H1 (cell line): Measurements from ENCODE around the gene GLMP. TPM values are rescaled to one million over a fixed set of nuclear protein-coding genes. Genes with fewer than 3 reads are reported as not detected.

Source experiments
- CTCF ChIA-PET: fragments of 300-600 bp; sonication (Branson Sonifier 250); formaldehyde crosslinking; loops from one replicate; lab custom pipeline; 2021; ENCODE audit not compliant: partially characterized antibody; lab: Charles Lee
- POLR2A ChIA-PET: fragments of 300-600 bp; sonication (Branson Sonifier 250); formaldehyde crosslinking; loops from one replicate; lab custom pipeline; 2021; ENCODE audit warnings: inconsistent platforms; ENCODE audit not compliant: partially characterized antibody; lab: Charles Lee
- DNase-seq, 2 experiments: peaks; one replicate each; pipeline versions ENCODE4 v3.0.0 to v3.0.0-alpha.2; 2010 to 2022; ENCODE audit warnings: low spot score in 2 of 2, low read depth in 1 of 2, mixed read lengths in 1 of 2
- FAIRE-seq: peaks from 2 replicates; lab custom pipeline; 2011; peaks lifted over from hg19 to GRCh38; lab: Jason Lieb, UNC
- H2AFZ ChIP-seq: 2 replicates; pipeline ENCODE4 v1.8.1; 2012; ENCODE audit warnings: low read length, inconsistent platforms
- H2AK5ac ChIP-seq: 2 replicates; pipeline ENCODE4 v1.6.1; 2013; ENCODE audit warnings: low read depth, low read length
- H2BK120ac ChIP-seq: replicated peaks from 2 replicates; pipeline ENCODE3; 2013; ENCODE audit warnings: low read depth, low read length, inconsistent platforms
- H2BK12ac ChIP-seq: 2 replicates; pipeline ENCODE4 v1.6.1; 2013; ENCODE audit warnings: low read depth, low read length
- H2BK15ac ChIP-seq: 2 replicates; pipeline ENCODE4 v1.6.1; 2013; ENCODE audit warnings: low read length
- H2BK20ac ChIP-seq: 2 replicates; pipeline ENCODE4 v1.6.1; 2013; ENCODE audit warnings: low read length
- H2BK5ac ChIP-seq: 2 replicates; pipeline ENCODE4 v1.6.1; 2013; ENCODE audit warnings: low read depth, low read length
- H3K14ac ChIP-seq: 2 replicates; pipeline ENCODE4 v1.6.1; 2013; ENCODE audit warnings: inconsistent platforms; ENCODE audit not compliant: insufficient read length
- H3K18ac ChIP-seq: 2 replicates; pipeline ENCODE4 v1.6.1; 2013; ENCODE audit warnings: low read length; ENCODE audit errors: extremely low read depth
- H3K23ac ChIP-seq: 2 replicates; pipeline ENCODE4 v1.6.1; 2013; ENCODE audit warnings: inconsistent platforms; ENCODE audit not compliant: insufficient read length
- H3K23me2 ChIP-seq: 2 replicates; pipeline ENCODE4 v1.6.1; 2013; ENCODE audit warnings: low read depth, low read length
- H3K27ac ChIP-seq: 2 replicates; pipeline ENCODE4 v1.6.1; 2011; ENCODE audit warnings: low read depth, low read length, inconsistent platforms
- H3K27me3 ChIP-seq, 4 experiments: replicated peaks in 1 of 4; 1 replicate in 1 of 4; 2 replicates in 3 of 4; pipeline versions ENCODE4 v1.6.1 to v1.8.1; 2011 to 2013; ENCODE audit warnings: low read length in 3 of 4, mild to moderate bottlenecking in 3 of 4, inconsistent platforms in 2 of 4, mixed read lengths in 2 of 4, moderate library complexity in 1 of 4; ENCODE audit not compliant: control insufficient read depth in 3 of 4, insufficient read depth in 3 of 4; ENCODE audit errors: extremely low read depth in 1 of 4
- H3K36me3 ChIP-seq, 4 experiments: 2 replicates each; pipeline versions ENCODE4 v1.6.1 to v1.8.1; 2011 to 2013; ENCODE audit warnings: mild to moderate bottlenecking in 4 of 4, low read length in 3 of 4, moderate library complexity in 2 of 4, control low read depth in 1 of 4, inconsistent platforms in 1 of 4; ENCODE audit not compliant: insufficient read depth in 4 of 4, control insufficient read depth in 2 of 4
- H3K4ac ChIP-seq: replicated peaks from 2 replicates; pipeline ENCODE3; 2013; ENCODE audit warnings: low read length, low read depth, mixed read lengths, inconsistent platforms; ENCODE audit not compliant: insufficient read length
- H3K4me1 ChIP-seq, 4 experiments: replicated peaks in 1 of 4; 1 replicate in 1 of 4; 2 replicates in 3 of 4; pipeline versions ENCODE4 v1.6.1 to v1.8.1; 2011 to 2013; ENCODE audit warnings: low read length in 3 of 4, inconsistent platforms in 2 of 4, mixed read lengths in 1 of 4; ENCODE audit not compliant: insufficient read depth in 4 of 4, control insufficient read depth in 3 of 4
- H3K4me2 ChIP-seq, 2 experiments: 2 replicates each; pipeline versions ENCODE4 v1.6.1 to v1.8.1; 2011 to 2013; ENCODE audit warnings: low read depth in 2 of 2, low read length in 2 of 2, control low read depth in 1 of 2, inconsistent platforms in 1 of 2, mild to moderate bottlenecking in 1 of 2; ENCODE audit not compliant: insufficient read depth in 1 of 2
- H3K4me3 ChIP-seq, 4 experiments: fragments of 200-600, 300-600 bp in 1 of 4; sonication (generic), shearing (Covaris generic), sonication (Bioruptor Twin) in 1 of 4; 2 replicates each; pipeline versions ENCODE4 v1.5.1 to v1.8.1; 2011 to 2016; ENCODE audit warnings: low read length in 4 of 4, low read depth in 3 of 4, control low read depth in 2 of 4, inconsistent platforms in 2 of 4, mild to moderate bottlenecking in 2 of 4, mixed read lengths in 1 of 4, moderate library complexity in 1 of 4; ENCODE audit not compliant: insufficient read depth in 2 of 4; ENCODE audit errors: extremely low read depth in 1 of 4
- H3K56ac ChIP-seq: replicated peaks from 2 replicates; pipeline ENCODE3; 2013; ENCODE audit warnings: low read depth, mild to moderate bottlenecking, mixed read lengths, low read length, inconsistent platforms; ENCODE audit not compliant: insufficient read length
- H3K79me1 ChIP-seq: 2 replicates; pipeline ENCODE4 v1.6.1; 2013; ENCODE audit warnings: low read depth, low read length, control low read depth
- H3K79me2 ChIP-seq, 2 experiments: 2 replicates each; pipeline versions ENCODE4 v1.6.1 to v1.8.1; 2012 to 2013; ENCODE audit warnings: low read length in 2 of 2, mild to moderate bottlenecking in 2 of 2, inconsistent platforms in 1 of 2; ENCODE audit not compliant: insufficient read depth in 2 of 2, control insufficient read depth in 1 of 2
- H3K9ac ChIP-seq, 4 experiments: replicated peaks in 1 of 4; 1 replicate in 1 of 4; 2 replicates in 3 of 4; pipeline versions ENCODE4 v1.6.1 to v1.8.1; 2011 to 2013; ENCODE audit warnings: low read depth in 3 of 4, low read length in 3 of 4, control low read depth in 2 of 4, mild to moderate bottlenecking in 2 of 4, moderate library complexity in 2 of 4, inconsistent platforms in 1 of 4; ENCODE audit errors: extremely low read depth in 1 of 4
- H3K9me3 ChIP-seq, 2 experiments: 2 replicates each; pipeline versions ENCODE4 v1.6.1 to v1.8.1; 2012 to 2013; ENCODE audit warnings: mild to moderate bottlenecking in 2 of 2, moderate library complexity in 2 of 2, control low read depth in 1 of 2, inconsistent platforms in 1 of 2, low read depth in 1 of 2, low read length in 1 of 2, mixed read lengths in 1 of 2; ENCODE audit not compliant: insufficient read depth in 2 of 2
- H4K20me1 ChIP-seq, 2 experiments: replicated peaks in 1 of 2; 2 replicates each; pipeline versions ENCODE3 to v1.8.1; 2011 to 2013; ENCODE audit warnings: inconsistent platforms in 2 of 2, low read length in 2 of 2, mild to moderate bottlenecking in 1 of 2; ENCODE audit not compliant: insufficient read depth in 2 of 2, control insufficient read depth in 1 of 2
- H4K5ac ChIP-seq: 2 replicates; pipeline ENCODE4 v1.6.1; 2013; ENCODE audit warnings: low read length, low read depth, mixed read lengths, inconsistent platforms; ENCODE audit not compliant: insufficient read length
- H4K8ac ChIP-seq: 2 replicates; pipeline ENCODE4 v1.8.0; 2013; ENCODE audit warnings: mild to moderate bottlenecking, moderate library complexity, low read length, inconsistent platforms; ENCODE audit not compliant: insufficient read depth; ENCODE audit errors: extremely low read depth
- H4K91ac ChIP-seq: replicated peaks from 2 replicates; pipeline ENCODE3; 2013; ENCODE audit warnings: low read length, mixed read lengths, inconsistent platforms; ENCODE audit not compliant: insufficient read length
- BCL11A ChIP-seq, 2 experiments: IDR thresholded peaks; one replicate each; pipeline ENCODE4 v1.6.1; 2011; ENCODE audit warnings: low read depth in 2 of 2, low read length in 2 of 2, mild to moderate bottlenecking in 2 of 2
- CEBPB ChIP-seq: IDR thresholded peaks from 2 replicates; pipeline ENCODE4 v1.6.1; 2012; ENCODE audit warnings: low read depth, low read length
- KDM4A ChIP-seq: IDR thresholded peaks from one replicate; pipeline ENCODE4 v1.7.1; 2012; ENCODE audit warnings: low read depth, mild to moderate bottlenecking, moderate library complexity, low read length, inconsistent platforms; ENCODE audit not compliant: severe bottlenecking
- POLR2AphosphoS5 ChIP-seq: IDR thresholded peaks from 2 replicates; pipeline ENCODE4 v1.6.1; 2011; ENCODE audit warnings: low read depth, low read length
- SP2 ChIP-seq: IDR thresholded peaks from 2 replicates; pipeline ENCODE4 v1.6.1; 2012; ENCODE audit warnings: mild to moderate bottlenecking, low read length, inconsistent platforms
- TAF7 ChIP-seq: optimal IDR thresholded peaks from 2 replicates; pipeline ENCODE3; 2011; ENCODE audit warnings: low read depth, mild to moderate bottlenecking, inconsistent platforms, low read length, moderate library complexity, borderline replicate concordance
- WGBS, 2 experiments: shearing (Covaris generic) in 1 of 2; methylation state at CpG; one replicate each; pipeline versions ENCODE4 v1.1.6 to v1.1.7; 2013 to 2015; ENCODE audit warnings: low lambda C conversion rate in 2 of 2, mixed read lengths in 2 of 2, inconsistent platforms in 1 of 2, low coverage in 1 of 2, missing lambda C conversion rate in 1 of 2; ENCODE audit not compliant: insufficient replicate concordance in 2 of 2, insufficient coverage in 1 of 2, insufficient read length in 1 of 2; ENCODE audit errors: extremely low coverage in 1 of 2, missing lambda C conversion rate in 1 of 2; 5-methylcytosine and 5-hydroxymethylcytosine counted together
- polyA plus RNA-seq, 7 experiments: library from polyadenylated mRNA; depleted of rRNA in 3 of 7; stranded (reverse) in 5 of 7; unstranded in 2 of 7; fragments of >200 nt in 5 of 7; fragments of 200-250 nt in 2 of 7; gene quantifications; 1 replicate in 5 of 7; 2 replicates in 1 of 7; 4 replicates in 1 of 7; pipeline versions ENCODE4 v1.2.1 to v1.2.3, GENCODE V29; 2011 to 2013; ENCODE audit warnings: missing spikeins in 2 of 7, mixed read lengths in 2 of 7
- total RNA-seq: library from RNA; stranded (reverse); fragmentation: NEBNext Ultra II Directional; extraction: Animal tissue kit (Norgen Biotek cat#: 25700); gene quantifications from 2 replicates; pipeline ENCODE4 v1.2.1, GENCODE V29; 2021
- TF ChIP-seq, protein P1 (sequence below): IDR thresholded peaks from 2 replicates; pipeline ENCODE4 v1.6.1; 2012; ENCODE audit warnings: inconsistent platforms
- TF ChIP-seq, protein P2 (sequence below): IDR thresholded peaks from 2 replicates; pipeline ENCODE4 v1.6.1; 2011; ENCODE audit warnings: low read depth, mild to moderate bottlenecking, low read length; ENCODE audit not compliant: insufficient read depth
- TF ChIP-seq, protein P3 (sequence below): IDR thresholded peaks from 2 replicates; pipeline ENCODE4 v1.6.1; 2012; ENCODE audit warnings: inconsistent platforms

GLMP gene
- total and polyA plus RNA-seq, 2 of the 8 experiments (the other 6 are each of a cell fraction or from before 2014, with no cell fraction given): 48.1 to 59.5 TPM

DNA sequence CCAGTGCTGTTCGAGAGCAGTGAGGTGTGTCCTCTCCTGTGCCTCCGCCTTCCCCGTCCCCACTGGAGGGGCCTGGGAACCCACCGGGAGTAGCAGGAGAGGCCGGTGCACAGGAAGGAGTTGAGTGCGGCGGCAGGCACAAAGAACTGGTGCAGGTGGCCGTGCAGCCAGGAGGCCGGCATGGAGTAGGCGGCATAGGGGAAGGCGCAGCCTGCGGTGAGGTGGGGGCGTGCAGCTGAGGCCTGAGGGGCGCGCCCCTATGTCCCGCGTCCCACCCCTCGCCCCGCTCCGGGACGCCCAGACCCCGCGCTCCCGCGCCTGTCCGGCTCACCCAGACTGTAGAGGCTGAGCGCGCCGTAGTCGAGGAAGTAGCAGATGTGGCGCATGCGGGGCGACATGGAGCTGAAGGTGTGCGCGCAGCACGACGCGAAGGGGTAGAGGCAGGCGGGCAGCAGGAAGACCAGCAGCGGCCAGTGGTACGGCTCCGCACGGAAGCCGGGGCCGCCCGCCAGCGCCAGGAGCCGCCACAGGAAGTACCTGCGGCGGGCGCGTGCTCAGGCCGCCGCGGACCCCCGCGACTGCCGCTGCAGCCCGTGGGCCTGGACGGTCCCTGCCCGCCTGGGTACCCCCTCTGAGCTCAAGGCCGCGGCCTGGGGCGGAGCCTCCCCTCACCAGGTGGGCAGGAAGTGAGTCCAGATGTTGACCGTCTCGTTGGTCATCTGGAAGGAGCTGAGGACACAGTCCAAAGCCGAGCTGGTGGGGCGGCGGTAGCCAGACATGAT, 49.8 kb downstream of the GLMP start:
- Histone ChIP-seq H4K91ac (no peak overlapping the region), H3K23ac (no peak overlapping the region), H3K4me2 (peak overlapping the region; percentile 30 to 50), H2BK5ac (no peak overlapping the region), H2AK5ac (0 out of 2 replicates have a peak overlapping the region, but pooled peaks have one; percentile 39), H3K14ac (no peak overlapping the region), H4K20me1 (peaks cover 2 to 11% of the 10 kb centered on the region in 2 experiments), H2BK120ac (no peak overlapping the region), H2BK20ac (no peak overlapping the region), H3K23me2 (no peaks in the 10 kb centered on the region), H3K27ac (no peak overlapping the region), H2AFZ (no peak overlapping the region), H3K56ac (no peak overlapping the region), H4K8ac (peak overlapping the region; percentile 79; the same call in 1 of the 2 replicates), H3K4me3 (peak overlapping the region in 3 of 4 experiments; percentile 7 to 40 (median 10); a peak in 5 of 8 replicates), H3K18ac (peak overlapping the region; percentile 19), H2BK12ac (no peak overlapping the region), H3K9me3 (no peaks in the 10 kb centered on the region), H3K79me2 (no peaks in the 10 kb centered on the region), H4K5ac (no peak overlapping the region), H2BK15ac (peak overlapping the region; percentile 53; the same call in 1 of the 2 replicates), H3K9ac (no peak overlapping the region), H3K79me1 (0 out of 2 replicates have a peak, but pooled peaks cover 2% of the 10 kb centered on the region), H3K27me3 (no peaks in the 10 kb centered on the region), H3K4ac (no peak overlapping the region), H3K36me3 (peaks cover 5 to 17% (median 7%) of the 10 kb centered on the region in 4 experiments; a peak in 7 of 8 replicates), H3K4me1 (peaks cover 0 to 16% (median 9%) of the 10 kb centered on the region in 4 experiments)
- CTCF ChIA-PET: interaction anchor here (0.6 to 47.2 kb wide), 11 partner anchors 10 to 114 kb away, joined by 3 to 1265 read pairs (median 5); partner anchors contain the start of genes CCT3, SEMA4A and TSACC
- WGBS, 2 experiments: 61% methylated on average over 50 of the region's 69 CpGs; no CpG with 5 or more reads in 1 of the 2 experiments
- POLR2A ChIA-PET: interaction anchor here (1.0 to 11.8 kb wide), 23 partner anchors 11 to 278 kb away, joined by 3 to 102 read pairs (median 4); partner anchors contain the start of genes PMF1, SEMA4A, SLC25A44 and SMG5
- DNase-seq (peak in 1 of 2 experiments; percentile 54), FAIRE-seq (no peak)
- no peak for TF ChIP-seq CEBPB
- TF ChIP-seq, protein P1, sequence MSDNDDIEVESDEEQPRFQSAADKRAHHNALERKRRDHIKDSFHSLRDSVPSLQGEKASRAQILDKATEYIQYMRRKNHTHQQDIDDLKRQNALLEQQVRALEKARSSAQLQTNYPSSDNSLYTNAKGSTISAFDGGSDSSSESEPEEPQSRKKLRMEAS: peak; percentile 62; the same call in 1 of the 2 replicates
- TF ChIP-seq, protein P2, sequence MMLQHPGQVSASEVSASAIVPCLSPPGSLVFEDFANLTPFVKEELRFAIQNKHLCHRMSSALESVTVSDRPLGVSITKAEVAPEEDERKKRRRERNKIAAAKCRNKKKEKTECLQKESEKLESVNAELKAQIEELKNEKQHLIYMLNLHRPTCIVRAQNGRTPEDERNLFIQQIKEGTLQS: no peak
- TF ChIP-seq SP2: no peak
- peak; percentile 15 for TF ChIP-seq POLR2AphosphoS5
- no peak for TF ChIP-seq BCL11A (IDR thresholded peaks at IDR 0.05; ENCODE audit: low read depth in 2 of 2, low read length in 2 of 2)
- TF ChIP-seq KDM4A: peak; percentile 35
- TF ChIP-seq, protein P3, sequence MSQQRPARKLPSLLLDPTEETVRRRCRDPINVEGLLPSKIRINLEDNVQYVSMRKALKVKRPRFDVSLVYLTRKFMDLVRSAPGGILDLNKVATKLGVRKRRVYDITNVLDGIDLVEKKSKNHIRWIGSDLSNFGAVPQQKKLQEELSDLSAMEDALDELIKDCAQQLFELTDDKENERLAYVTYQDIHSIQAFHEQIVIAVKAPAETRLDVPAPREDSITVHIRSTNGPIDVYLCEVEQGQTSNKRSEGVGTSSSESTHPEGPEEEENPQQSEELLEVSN: peak; percentile 47
- TF ChIP-seq TAF7: no peak
